ENCODE measurements around the gene IFNG-AS1. TPM values are rescaled to one million over a fixed set of nuclear protein-coding genes. Genes with fewer than 3 reads are reported as not detected.

The IFNG-AS1 gene
- total RNA-seq, 1 experiment from 2014 or later, result not detected

DNA sequence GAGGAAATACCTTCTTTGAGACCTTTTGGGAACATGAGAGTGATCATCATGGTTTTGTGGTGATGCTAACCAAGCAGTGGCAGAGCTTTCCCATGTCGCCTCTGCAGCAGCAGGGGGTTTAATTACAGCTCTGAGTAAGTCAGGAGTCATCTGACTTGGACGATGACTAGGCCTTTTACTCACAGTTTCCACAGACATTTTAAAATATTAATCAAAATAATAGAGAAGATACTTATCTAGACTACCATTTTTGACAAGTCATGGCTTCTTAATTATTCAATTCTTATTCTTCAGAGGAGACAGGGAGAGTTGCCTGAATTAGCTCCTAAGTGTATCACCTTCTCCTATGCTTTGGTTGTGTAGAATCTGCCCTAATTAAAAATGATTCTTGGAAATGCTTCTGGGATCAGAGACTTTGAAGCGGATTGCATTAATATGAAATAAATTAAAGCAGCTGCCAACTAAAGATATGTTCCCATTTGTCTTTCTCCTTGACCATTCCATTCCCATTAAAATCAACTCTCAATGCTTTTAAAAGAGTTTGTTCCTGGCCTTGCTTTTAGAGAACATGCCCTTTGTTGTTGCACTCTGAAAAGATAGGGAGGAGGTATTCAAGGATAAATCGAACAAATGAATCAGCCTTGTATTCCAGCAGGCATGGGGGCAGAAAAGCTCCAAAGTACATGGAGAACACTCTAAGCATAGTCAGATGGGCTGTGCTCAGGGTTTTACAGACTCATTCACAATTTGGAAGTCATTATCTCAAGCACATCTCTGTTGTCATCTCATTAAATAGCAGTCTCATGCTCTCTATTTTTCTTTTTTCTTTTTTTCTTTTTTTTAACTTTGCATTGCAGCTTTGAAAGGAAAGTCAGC, 7.7 kb upstream of the IFNG-AS1 start:
- H3K9ac ChIP-seq (ENCODE audit: low read length), result peak overlapping the region; percentile 30; the same call in 1 of the 2 replicates
- H3K4me1 ChIP-seq (ENCODE audit: insufficient read depth, low read length), result peaks cover 16% of the 10 kb centered on the region
- no peaks in the 10 kb centered on the region for H3K27me3 ChIP-seq (ENCODE audit: low read length)
- DNase-seq, result peak; percentile 87
- peak; percentile 99 for ATAC-seq
- peak overlapping the region; percentile 47; the same call in 1 of the 2 replicates for H2AFZ ChIP-seq (ENCODE audit: low read length)
- ChIA-PET CTCF (no interaction called here), POLR2A (ENCODE audit: unreplicated experiment) (no interaction called here)
- no TSS peak for BruUV-seq (replicated peaks)
- no peaks in the 10 kb centered on the region for H4K20me1 ChIP-seq (ENCODE audit: low read length)
- no peak for TF ChIP-seq EZH2phosphoT487 (IDR thresholded peaks at IDR 0.05; ENCODE audit: borderline replicate concordance, low read length)
- TF ChIP-seq EZH2 (IDR thresholded peaks at IDR 0.05; ENCODE audit: low read length, unreplicated experiment), result no peak
- no peak for TF ChIP-seq CTCF (conservative IDR thresholded peaks at IDR 0.05; ENCODE audit: low read depth, low read length)
- no peaks in the 10 kb centered on the region for H3K79me2 ChIP-seq (ENCODE audit: low read length)
- H3K4me3 ChIP-seq (ENCODE audit: low read length), result no peak overlapping the region
- H3F3A ChIP-seq (ENCODE audit: low read length, unreplicated experiment), result no peaks in the 10 kb centered on the region
- no peaks in the 10 kb centered on the region for H3K9me3 ChIP-seq (ENCODE audit: low read length)
- 0 out of 2 replicates have a peak, but pooled peaks cover 4% of the 10 kb centered on the region for H3K9me2 ChIP-seq (replicated peaks; ENCODE audit: low read length)
- peak overlapping the region; percentile 29 for H3K4me2 ChIP-seq (ENCODE audit: low read length)
- no peaks in the 10 kb centered on the region for H3K36me3 ChIP-seq (ENCODE audit: low read depth, low read length)
- peak overlapping the region; percentile 82 for H3K27ac ChIP-seq (ENCODE audit: low read length)
- intact Hi-C loops (cut with micrococcal nuclease), result no loop called here

GRCh38 chr12:67982164-67982563, 7.1 kb upstream of the IFNG-AS1 start:
- intact Hi-C loops (cut with micrococcal nuclease), result no loop called here
- 0 out of 2 replicates have a peak, but pooled peaks cover 4% of the 10 kb centered on the region for H3K9me2 ChIP-seq (replicated peaks; ENCODE audit: low read length)
- 0 out of 2 replicates have a peak overlapping the region, but pooled peaks have one; percentile 29 for H3K4me2 ChIP-seq (ENCODE audit: low read length)
- ChIA-PET CTCF (no interaction called here), POLR2A (ENCODE audit: unreplicated experiment) (interaction anchor here (0.7 kb wide), 1 partner anchor 24 kb away, joined by 3 read pairs; no protein-coding TSS in a partner anchor)
- H3K79me2 ChIP-seq (ENCODE audit: low read length), result no peaks in the 10 kb centered on the region
- no peaks in the 10 kb centered on the region for H3F3A ChIP-seq (ENCODE audit: low read length, unreplicated experiment)
- H3K36me3 ChIP-seq (ENCODE audit: low read depth, low read length), result no peaks in the 10 kb centered on the region
- no peak for ATAC-seq
- H3K9ac ChIP-seq (ENCODE audit: low read length), result no peak overlapping the region
- DNase-seq, result no peak
- no TSS peak for BruUV-seq (replicated peaks)
- H3K27me3 ChIP-seq (ENCODE audit: low read length), result no peaks in the 10 kb centered on the region
- no peaks in the 10 kb centered on the region for H3K9me3 ChIP-seq (ENCODE audit: low read length)
- H4K20me1 ChIP-seq (ENCODE audit: low read length), result no peaks in the 10 kb centered on the region
- 0 out of 2 replicates have a peak overlapping the region, but pooled peaks have one; percentile 47 for H2AFZ ChIP-seq (ENCODE audit: low read length)
- H3K4me3 ChIP-seq (ENCODE audit: low read length), result no peak overlapping the region
- peaks cover 16% of the 10 kb centered on the region for H3K4me1 ChIP-seq (ENCODE audit: insufficient read depth, low read length)
- no peak for TF ChIP-seq CTCF (conservative IDR thresholded peaks at IDR 0.05; ENCODE audit: low read depth, low read length)
- TF ChIP-seq EZH2phosphoT487 (IDR thresholded peaks at IDR 0.05; ENCODE audit: borderline replicate concordance, low read length), result no peak
- TF ChIP-seq EZH2 (IDR thresholded peaks at IDR 0.05; ENCODE audit: low read length, unreplicated experiment), result no peak
- H3K27ac ChIP-seq (ENCODE audit: low read length), result peak overlapping the region; percentile 82

GRCh38 chr12:67986632-67987031, 2.6 kb upstream of the IFNG-AS1 start:
- H3K9me3 ChIP-seq (ENCODE audit: low read length), result no peaks in the 10 kb centered on the region
- H3F3A ChIP-seq (ENCODE audit: low read length, unreplicated experiment), result no peaks in the 10 kb centered on the region
- H3K36me3 ChIP-seq (ENCODE audit: low read depth, low read length), result no peaks in the 10 kb centered on the region
- ChIA-PET CTCF (no interaction called here), POLR2A (ENCODE audit: unreplicated experiment) (no interaction called here)
- H3K9ac ChIP-seq (ENCODE audit: low read length), result no peak overlapping the region
- H3K4me1 ChIP-seq (ENCODE audit: insufficient read depth, low read length), result peaks cover 7% of the 10 kb centered on the region
- no peaks in the 10 kb centered on the region for H3K79me2 ChIP-seq (ENCODE audit: low read length)
- intact Hi-C loops (cut with micrococcal nuclease), result no loop called here
- H3K27me3 ChIP-seq (ENCODE audit: low read length), result no peaks in the 10 kb centered on the region
- H3K4me2 ChIP-seq (ENCODE audit: low read length), result no peak overlapping the region
- H2AFZ ChIP-seq (ENCODE audit: low read length), result no peak overlapping the region
- no peak for DNase-seq
- H3K4me3 ChIP-seq (ENCODE audit: low read length), result no peak overlapping the region
- ATAC-seq, result no peak
- TF ChIP-seq CTCF (conservative IDR thresholded peaks at IDR 0.05; ENCODE audit: low read depth, low read length), result no peak
- no peak for TF ChIP-seq EZH2 (IDR thresholded peaks at IDR 0.05; ENCODE audit: low read length, unreplicated experiment)
- TF ChIP-seq EZH2phosphoT487 (IDR thresholded peaks at IDR 0.05; ENCODE audit: borderline replicate concordance, low read length), result no peak
- no TSS peak for BruUV-seq (replicated peaks)
- no peak overlapping the region for H3K27ac ChIP-seq (ENCODE audit: low read length)
- 0 out of 2 replicates have a peak, but pooled peaks cover 4% of the 10 kb centered on the region for H3K9me2 ChIP-seq (replicated peaks; ENCODE audit: low read length)
- H4K20me1 ChIP-seq (ENCODE audit: low read length), result no peaks in the 10 kb centered on the region

All from PC-3 (cell line).